H1 (cell line): Measurements from ENCODE around the gene CSRP3. TPM values are rescaled to one million over a fixed set of nuclear protein-coding genes. Genes with fewer than 3 reads are reported as not detected.

ENCODE experiments used
- TAF1 ChIP-seq: IDR thresholded peaks from 2 replicates; pipeline ENCODE4 v1.6.1; 2011; ENCODE audit warnings: mild to moderate bottlenecking, low read depth, low read length
- polyA plus RNA-seq, 7 experiments: library from polyadenylated mRNA; depleted of rRNA in 3 of 7; stranded (reverse) in 5 of 7; unstranded in 2 of 7; fragments of >200 nt in 5 of 7; fragments of 200-250 nt in 2 of 7; gene quantifications; 1 replicate in 5 of 7; 2 replicates in 1 of 7; 4 replicates in 1 of 7; pipeline versions ENCODE4 v1.2.1 to v1.2.3, GENCODE V29; 2011 to 2013; ENCODE audit warnings: missing spikeins in 2 of 7, mixed read lengths in 2 of 7
- total RNA-seq: library from RNA; stranded (reverse); fragmentation: NEBNext Ultra II Directional; extraction: Animal tissue kit (Norgen Biotek cat#: 25700); gene quantifications from 2 replicates; pipeline ENCODE4 v1.2.1, GENCODE V29; 2021

The CSRP3 gene
- total and polyA plus RNA-seq, 2 of the 8 experiments (the other 6 are each of a cell fraction or from before 2014, with no cell fraction given): not detected

GRCh38 chr11:19193916-19194315 lies 7.9 kb downstream of the CSRP3 start (continued):
- no peak for TF ChIP-seq TAF1
- TF ChIP-seq, all 59 proteins: peak for 0
